ENCODE measurements around the gene BRDT.
"Not testable (repeated sequence)": the region's sequence is repeated elsewhere in the genome, so short reads cannot be mapped to it uniquely, and the experiment has no call there.

BRDT gene

GRCh38 chr1:91993256-91993655 is 44.1 kb downstream of the BRDT start:
- no peak for DNase-seq (ENCODE audit: low spot score)

- DNase-seq (ENCODE audit: low spot score) = peak; percentile 52
Measured at GRCh38 chr1:91997607-91998195, 48.5 kb downstream of the BRDT start.

GRCh38 chr1:92004129-92004528 is 54.9 kb downstream of the BRDT start:
- no peak for DNase-seq (ENCODE audit: low spot score)

DNA sequence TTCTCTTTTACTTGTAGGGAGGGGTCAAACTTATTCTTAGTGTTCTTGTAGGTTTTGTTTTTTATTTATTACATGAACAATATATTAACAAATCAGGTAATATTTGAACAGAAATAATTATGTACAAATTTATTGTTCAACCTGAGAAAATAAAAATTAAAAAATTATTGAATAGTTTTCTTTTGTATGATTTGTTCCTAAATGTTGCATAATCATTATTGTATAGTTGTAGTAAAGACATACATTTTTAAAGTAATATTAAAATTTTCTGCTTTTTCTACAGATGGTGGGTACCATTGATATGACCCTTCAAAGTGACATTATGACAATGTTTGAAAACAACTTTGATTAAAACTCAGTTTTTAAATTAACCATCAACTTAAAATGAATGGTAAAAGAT is 64.7 kb downstream of the BRDT start:
- DNase-seq (ENCODE audit: low spot score) = no peak

DNA sequence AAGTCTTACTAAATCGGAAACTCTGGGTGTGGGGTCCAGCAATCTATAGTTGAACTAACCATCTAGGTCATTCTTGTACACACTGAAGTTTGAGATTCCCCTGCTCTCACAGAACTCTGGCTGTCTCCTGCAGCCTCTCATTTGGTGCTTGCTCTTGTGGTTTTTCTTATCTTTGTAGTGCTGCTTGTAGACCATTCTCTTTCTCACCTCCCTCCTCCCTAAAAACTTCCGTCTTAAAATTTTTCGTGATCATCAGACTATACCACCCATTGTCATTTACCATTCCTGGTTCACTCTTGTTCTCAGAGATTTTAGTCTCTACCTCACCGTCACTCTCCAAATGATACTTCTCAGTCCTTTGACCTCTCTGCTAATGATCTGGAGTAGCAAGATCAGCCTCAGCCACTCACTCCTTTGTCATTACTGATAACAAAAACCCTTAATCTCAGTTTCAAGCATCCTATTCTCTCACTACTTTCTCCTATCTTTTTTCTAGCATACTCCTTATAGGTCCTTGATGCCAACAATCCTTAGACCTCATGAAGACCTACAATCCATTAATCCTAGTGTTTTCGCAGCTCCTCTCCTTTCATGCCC is 67.6 kb downstream of the BRDT start:
- DNase-seq (ENCODE audit: low spot score) = no peak

DNA sequence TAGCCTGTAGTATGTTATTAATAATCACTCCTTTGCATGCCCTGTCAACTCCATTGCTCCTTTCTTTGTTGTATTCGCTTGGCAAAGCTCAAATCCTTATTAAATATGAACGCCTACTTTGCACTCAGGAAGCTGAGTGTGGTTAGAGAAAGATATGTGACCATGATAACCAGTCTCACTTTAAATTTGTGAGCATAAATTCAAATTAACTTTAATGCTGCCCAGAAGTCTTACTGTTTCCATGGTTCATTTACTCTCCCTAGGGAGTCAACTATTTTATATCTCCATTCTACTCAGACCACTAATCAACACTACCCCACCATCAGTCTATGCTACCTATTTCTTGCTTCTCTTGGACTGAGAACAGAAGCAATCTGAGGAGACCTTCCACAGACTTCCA is 68.5 kb downstream of the BRDT start:
- DNase-seq (ENCODE audit: low spot score) = no peak

- DNase-seq (ENCODE audit: low spot score) = not testable (repeated sequence)
Measured at GRCh38 chr1:92026042-92026441, 76.8 kb downstream of the BRDT start.

GRCh38 chr1:92026806-92027205 is 77.6 kb downstream of the BRDT start:
- DNase-seq (ENCODE audit: low spot score) = no peak

GRCh38 chr1:92029241-92029922 is 80.2 kb downstream of the BRDT start:
- DNase-seq (ENCODE audit: low spot score) = no peak

- DNase-seq (ENCODE audit: low spot score) = no peak
Measured at GRCh38 chr1:92030656-92031107, 81.5 kb downstream of the BRDT start.

DNA sequence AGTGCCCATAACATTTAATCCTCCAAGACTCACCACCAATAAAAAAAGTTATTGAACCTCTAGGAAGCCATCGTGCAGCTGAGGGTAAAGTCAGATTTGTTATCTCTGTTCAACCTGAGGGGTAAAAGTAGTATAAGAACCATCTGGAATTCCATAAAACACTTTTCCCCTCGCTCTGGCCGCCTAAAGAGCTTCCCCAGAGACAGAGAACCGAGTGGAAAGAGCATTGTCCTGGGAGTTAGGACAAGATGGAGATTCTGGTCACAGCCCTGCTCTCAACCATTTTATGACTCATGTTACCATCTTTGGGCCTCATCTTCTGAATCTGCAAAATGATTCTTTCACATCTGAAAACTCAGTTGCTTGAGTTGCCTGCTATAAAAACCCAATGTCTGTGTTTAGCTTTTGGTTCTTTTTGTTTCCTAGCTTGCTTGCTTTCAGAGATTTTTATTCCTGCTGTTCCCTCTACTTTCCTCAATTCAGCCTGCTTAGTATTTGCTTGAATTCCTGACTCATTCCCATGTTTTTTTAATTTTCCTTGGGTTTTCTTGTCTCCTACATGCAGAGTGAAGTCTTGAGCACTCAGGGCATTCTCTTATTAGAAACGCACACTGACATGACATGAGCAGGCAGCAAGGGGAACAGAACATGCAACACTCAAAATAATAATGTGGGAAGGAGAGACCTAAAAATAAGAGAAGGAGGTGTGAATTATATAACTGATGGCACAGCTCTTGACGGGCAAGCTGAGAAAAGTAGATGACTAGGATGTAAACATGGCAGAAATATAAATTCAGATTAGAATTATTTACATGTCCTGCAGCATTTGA is 82.3 kb downstream of the BRDT start:
- DNase-seq (ENCODE audit: low spot score) = no peak

DNA sequence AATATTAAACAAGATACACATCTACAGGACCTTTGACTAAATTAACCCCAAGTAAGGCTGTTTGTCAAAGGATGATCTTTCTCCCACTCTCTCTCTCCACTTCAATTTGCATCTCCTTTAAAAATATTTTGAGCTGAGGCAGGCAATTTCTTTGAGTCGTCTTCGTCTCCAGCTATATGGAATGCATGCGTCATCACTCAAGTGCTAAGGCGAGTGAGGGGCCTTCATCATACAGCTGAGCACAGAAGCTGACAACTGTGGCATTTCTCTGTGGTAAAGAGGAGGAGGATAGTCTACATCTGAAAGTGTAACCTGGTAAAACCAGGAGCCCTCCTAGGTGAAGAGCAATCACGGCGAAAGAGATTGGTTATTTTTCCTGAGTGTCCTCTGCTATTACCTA is 88.2 kb downstream of the BRDT start:
- DNase-seq (ENCODE audit: low spot score) = no peak

DNA sequence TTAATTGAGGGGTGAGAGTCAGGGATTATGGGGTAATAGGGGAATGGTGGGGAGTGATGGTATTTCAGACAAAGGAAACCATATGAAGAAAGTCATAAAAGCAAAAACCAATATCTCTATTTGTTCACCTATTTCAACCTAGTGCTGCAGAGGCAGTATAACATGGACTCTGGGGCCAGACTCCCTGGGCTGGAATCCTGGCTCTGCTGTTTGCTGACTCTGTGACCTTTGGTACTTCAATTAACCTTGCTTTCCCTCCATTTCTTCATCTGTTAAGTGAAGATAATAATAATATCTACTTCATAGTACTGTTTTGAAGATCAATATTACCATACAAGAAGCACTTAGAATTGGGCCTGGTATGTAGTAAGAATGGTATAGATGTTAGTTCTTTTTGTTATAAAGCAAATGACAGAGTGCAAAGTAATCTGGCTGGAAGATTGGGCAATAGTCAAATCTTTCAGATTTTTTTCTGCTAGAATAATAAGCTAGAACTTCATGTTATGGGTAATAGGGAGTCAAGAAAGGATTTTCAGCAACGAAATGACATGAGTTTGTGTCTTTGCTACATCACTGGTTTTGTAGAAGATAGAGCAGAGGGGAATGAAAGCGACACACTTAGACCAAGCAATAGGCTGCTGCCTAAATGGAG is 89.6 kb downstream of the BRDT start:
- no peak for DNase-seq (ENCODE audit: low spot score)

DNA sequence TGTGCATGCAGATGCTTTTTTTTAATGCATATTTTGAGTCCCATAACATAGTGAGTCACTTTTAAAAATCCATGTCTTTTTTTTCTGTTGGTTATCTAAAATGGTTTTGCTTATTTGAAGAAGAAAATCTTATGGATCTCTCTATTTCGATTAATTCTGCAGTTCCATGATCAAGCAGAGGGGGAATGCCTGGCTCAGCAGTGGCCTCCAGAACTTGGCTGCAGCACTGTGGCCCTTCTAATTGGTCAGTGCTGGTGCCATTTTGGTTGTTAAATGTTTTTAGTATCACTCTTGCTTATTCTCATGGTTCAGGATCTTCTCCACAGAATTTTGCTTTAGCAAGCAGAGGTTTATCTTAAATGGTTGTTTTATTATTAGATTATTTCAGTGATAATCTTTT is 91.8 kb downstream of the BRDT start:
- no peak for DNase-seq (ENCODE audit: low spot score)

DNA sequence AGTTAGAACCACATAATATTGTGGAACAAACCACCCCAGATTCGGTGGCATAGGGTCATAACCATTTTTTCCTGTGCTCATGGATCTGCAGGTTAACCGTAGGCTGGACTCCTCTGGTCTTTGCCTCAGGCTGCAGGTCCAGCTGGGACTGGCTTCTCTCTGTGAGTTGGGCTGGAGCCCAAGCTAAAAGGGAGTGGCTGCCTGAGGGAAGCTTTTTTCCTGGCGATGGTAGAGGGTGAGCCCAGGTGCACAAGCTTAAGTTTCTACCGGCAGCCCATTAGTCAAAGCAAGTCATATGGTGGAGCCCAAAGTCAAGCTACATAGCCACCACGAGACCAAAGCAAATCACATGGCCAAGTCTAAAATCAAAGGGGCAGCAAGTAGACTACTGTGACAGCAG is 94.4 kb downstream of the BRDT start:
- DNase-seq (ENCODE audit: low spot score) = no peak

- no peak for DNase-seq (ENCODE audit: low spot score)
Measured at GRCh38 chr1:92045766-92046495, 96.7 kb downstream of the BRDT start.

- DNase-seq (ENCODE audit: low spot score) = no peak
Measured at GRCh38 chr1:92051948-92052347, 102.7 kb downstream of the BRDT start.
